Stimulated activated CD4-positive, alpha-beta T cell treated with anti-CD3 and anti-CD28 coated beads, Interleukin-4, amount 100 ng/mL, for 24 hours (primary cell): ENCODE data around the gene COP1.

ENCODE experiments used
- DNase-seq: peaks from one replicate; pipeline ENCODE4 v3.0.0-alpha.2; 2020

The COP1 gene

GRCh38 chr1:176198413-176198812, 8.7 kb downstream of the COP1 start:
- DNase-seq = no peak

- no peak for DNase-seq
These were observed 10.4 kb downstream of the COP1 start for GRCh38 chr1:176196728-176197127.

- DNase-seq = no peak
These were observed 11.5 kb downstream of the COP1 start for GRCh38 chr1:176195547-176195946.

- DNase-seq = no peak
These were observed 13.4 kb downstream of the COP1 start for GRCh38 chr1:176193663-176194062.

DNA sequence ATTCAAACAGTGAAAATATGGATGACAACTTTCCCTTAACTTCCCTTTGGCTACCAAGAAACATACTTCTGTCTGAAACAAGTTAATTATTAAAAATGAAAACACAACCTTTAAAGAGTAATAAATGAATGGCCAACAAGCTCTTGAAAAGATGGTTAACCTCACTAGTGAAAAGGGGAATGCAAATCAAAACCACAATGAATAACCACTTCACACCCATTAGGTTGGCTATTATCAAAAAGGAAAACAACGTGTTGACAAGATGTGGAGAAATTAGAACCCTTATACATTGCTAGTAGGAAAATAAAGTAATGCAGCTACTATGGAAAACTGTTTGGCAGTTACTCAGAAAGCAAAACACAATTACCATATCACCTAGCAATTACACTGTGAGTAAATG, 14.1 kb downstream of the COP1 start:
- no peak for DNase-seq

- DNase-seq = no peak
These were observed 18.5 kb downstream of the COP1 start for GRCh38 chr1:176188604-176189003.

- DNase-seq = no peak
These were observed 20.1 kb downstream of the COP1 start for GRCh38 chr1:176187001-176187400.

DNA sequence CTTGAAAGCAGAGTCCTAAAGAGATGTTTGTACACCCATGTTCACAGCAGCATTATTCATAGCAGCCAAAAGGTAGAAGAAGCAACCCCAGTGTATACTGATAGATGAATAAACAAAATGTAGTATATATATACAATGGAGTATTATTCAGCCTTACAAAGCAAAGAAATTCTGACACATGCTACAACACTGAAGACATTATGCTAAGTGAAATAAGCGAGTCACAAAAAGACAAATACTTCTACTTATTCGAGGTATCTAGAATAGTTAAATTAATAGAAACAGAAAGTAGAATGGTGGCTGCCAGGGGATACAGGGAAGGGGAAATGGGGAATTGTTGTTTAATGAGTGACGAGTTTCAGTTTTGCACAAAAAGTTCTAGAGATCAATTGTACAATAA, 23.5 kb downstream of the COP1 start:
- DNase-seq = no peak

DNA sequence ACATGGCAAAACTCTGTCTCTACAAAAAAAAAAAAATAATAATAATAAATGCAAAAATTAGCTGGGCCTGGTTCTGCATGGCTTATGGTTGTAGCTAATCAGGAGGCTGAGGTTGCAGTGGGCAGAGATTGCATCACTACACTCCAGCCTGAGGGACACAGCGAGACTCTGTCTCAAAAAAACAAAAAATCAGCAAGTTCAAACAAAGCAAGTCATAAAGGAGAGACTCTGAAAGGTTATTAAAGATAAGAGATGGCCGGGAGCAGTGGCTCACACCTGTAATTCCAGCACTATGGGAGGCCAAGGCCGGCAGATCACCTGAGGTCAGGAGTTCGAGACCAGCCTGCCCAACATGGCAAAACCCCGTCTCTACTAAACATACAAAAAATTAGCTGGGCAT, 28.8 kb downstream of the COP1 start:
- DNase-seq = no peak

GRCh38 chr1:176177764-176178163, 29.3 kb downstream of the COP1 start:
- DNase-seq = no peak

GRCh38 chr1:176174108-176174507, 33.0 kb downstream of the COP1 start:
- DNase-seq = no peak

DNA sequence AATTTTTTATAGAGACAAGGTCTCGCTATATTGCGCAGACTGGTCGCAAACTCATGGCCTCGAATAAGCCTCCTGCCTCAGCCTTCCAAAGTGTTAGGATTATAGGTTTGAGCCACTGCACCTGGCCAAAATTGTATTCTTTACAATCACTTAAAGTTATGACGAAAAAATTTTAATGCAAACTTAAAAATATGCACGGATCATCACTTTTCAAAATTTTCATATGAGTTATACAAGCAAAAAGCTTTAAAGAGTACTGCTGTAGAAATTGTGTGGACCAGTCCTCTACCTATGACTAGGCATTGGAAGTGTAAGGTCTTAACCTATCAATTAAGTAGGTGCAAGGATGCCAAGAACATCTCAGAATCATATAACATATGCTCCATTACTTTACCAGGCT, 34.9 kb downstream of the COP1 start:
- DNase-seq = no peak

GRCh38 chr1:176167210-176167609, 39.9 kb downstream of the COP1 start:
- no peak for DNase-seq

GRCh38 chr1:176165573-176165972, 41.5 kb downstream of the COP1 start:
- DNase-seq = no peak

GRCh38 chr1:176164014-176164678, 42.9 kb downstream of the COP1 start:
- peak; percentile 6 for DNase-seq

GRCh38 chr1:176159993-176160392, 47.1 kb downstream of the COP1 start:
- DNase-seq = no peak

DNA sequence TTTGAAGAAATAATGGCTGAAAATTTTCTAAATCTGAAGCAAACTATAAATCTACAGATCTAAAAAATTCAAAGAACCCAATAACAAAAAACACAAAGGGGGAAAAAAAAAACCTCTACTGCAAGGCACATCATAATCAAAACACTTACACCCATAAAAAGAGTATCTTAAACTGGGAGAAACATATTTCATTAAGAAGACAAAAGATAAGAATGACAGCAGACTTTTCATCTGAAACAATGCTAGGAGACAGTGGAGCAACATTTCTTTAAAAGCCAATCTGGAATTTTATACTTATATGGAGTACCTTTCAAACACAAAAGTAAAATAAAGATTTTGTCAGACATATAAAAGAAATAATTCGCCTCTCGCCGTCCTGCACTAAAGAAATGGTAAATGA, 49.1 kb downstream of the COP1 start:
- no peak for DNase-seq

DNA sequence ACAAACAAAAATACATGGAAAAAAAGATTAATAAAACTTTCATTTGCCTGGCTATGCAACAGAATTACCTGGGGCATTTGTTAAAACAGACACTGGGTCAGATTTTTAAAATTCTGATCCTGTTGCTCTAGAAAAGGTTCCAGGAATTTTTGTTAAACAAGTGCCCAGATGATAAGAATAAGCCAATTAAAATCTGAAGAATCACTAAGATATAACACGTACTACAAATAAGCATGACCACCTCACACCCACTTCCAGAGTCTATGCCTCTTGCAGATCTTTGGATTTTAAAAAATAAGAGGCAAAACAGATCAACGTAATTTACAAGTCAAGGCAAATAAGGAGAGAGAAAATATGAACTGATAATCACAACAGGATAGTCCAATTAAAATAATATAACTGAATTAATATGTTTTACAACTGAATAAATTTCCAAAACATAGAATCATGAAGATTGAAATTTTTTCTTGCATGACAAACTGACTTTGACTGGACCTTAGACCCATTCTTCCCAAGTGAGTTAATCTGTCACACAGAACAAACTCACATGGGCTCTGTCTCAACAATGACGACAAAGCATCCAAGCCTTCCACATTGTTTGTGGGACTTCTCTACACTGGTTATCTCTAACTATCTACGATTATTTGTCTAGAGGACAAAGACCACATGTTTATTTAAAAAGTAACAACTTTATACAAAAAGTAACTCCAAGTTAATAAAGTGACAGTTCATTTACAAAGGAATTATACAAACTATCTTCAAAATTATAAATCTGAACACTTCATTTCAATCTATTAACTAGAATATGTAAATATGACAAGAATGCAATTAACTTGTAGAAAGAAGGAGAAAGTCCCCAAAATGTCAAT, 56.9 kb downstream of the COP1 start:
- no peak for DNase-seq

GRCh38 chr1:176144526-176144925, 62.6 kb downstream of the COP1 start:
- no peak for DNase-seq

DNA sequence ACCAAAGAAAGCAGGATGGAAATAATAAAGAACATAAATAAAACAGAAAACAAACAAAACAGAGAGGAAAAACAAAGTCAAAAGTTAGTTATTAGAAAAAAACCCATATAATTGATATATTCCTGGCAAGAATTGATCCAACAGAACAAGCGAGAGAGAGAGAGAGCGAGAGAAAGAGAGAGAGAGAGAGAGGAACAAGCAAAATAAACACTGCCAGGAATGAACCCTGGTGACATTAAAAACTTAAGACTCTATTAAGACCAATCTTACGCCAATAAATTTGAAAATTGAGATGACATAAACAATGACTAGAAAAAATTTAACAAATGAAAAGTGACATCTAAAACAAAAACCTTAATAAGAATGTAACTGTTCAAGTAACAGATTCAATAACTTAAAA, 64.1 kb downstream of the COP1 start:
- DNase-seq = no peak

- DNase-seq = no peak
These were observed 65.6 kb downstream of the COP1 start for GRCh38 chr1:176141449-176141848.

DNA sequence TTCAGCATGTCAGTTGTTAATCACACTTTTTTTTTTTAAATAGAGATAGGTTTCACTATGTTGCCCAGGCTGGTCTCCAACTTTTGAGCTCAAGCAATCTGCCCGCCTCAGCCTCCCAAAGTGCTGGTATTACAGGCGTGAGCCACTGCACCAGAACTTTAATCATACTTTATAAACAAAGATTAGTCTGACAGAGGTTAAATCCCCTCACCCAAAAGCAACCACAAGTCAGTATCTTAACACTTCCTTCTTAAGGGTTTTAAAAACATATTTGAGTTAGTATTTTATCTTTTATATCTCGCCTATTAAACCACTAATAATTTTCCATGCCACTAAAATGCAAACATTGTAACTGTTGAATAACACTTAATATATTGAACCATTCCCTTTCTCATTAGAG, 70.2 kb downstream of the COP1 start:
- DNase-seq = no peak

GRCh38 chr1:176134666-176135065, 72.4 kb downstream of the COP1 start:
- no peak for DNase-seq

GRCh38 chr1:176122282-176122681, 84.8 kb downstream of the COP1 start:
- DNase-seq = no peak

- no peak for DNase-seq
These were observed 87.5 kb downstream of the COP1 start for GRCh38 chr1:176119549-176119948.
